HG03457 (cell line): Measurements from ENCODE around the gene PKD2L2.
"Not testable (repeated sequence)": the region's sequence is repeated elsewhere in the genome, so short reads cannot be mapped to it uniquely, and the experiment has no call there.

Source experiments
- ATAC-seq: cut with Tn5 transposase; IDR thresholded peaks from one replicate; pipeline ENCODE4 v1.9.1; 2021; ENCODE audit warnings: moderate number of reproducible peaks; ENCODE audit not compliant: unreplicated experiment

Gene PKD2L2

GRCh38 chr5:137887831-137888230 is 1.4 kb upstream of the PKD2L2 start:
- no peak for ATAC-seq

- no peak for ATAC-seq
Measured at GRCh38 chr5:137888466-137888862, 793 bp upstream of the PKD2L2 start.

- ATAC-seq: no peak
Measured at GRCh38 chr5:137890845-137891244, 1.6 kb downstream of the PKD2L2 start.

GRCh38 chr5:137891849-137892248 is 2.6 kb downstream of the PKD2L2 start:
- no peak for ATAC-seq

- ATAC-seq: no peak
Measured at GRCh38 chr5:137894586-137894985, 5.3 kb downstream of the PKD2L2 start.

- ATAC-seq: no peak
Measured at GRCh38 chr5:137896560-137896959, 7.3 kb downstream of the PKD2L2 start.

GRCh38 chr5:137899493-137899892 is 10.2 kb downstream of the PKD2L2 start:
- no peak for ATAC-seq

GRCh38 chr5:137901011-137901817 is 12.0 kb downstream of the PKD2L2 start:
- ATAC-seq: no peak

GRCh38 chr5:137902408-137903133 is 13.3 kb downstream of the PKD2L2 start:
- ATAC-seq: no peak

- no peak for ATAC-seq
Measured at GRCh38 chr5:137914758-137915157, 25.5 kb downstream of the PKD2L2 start.

GRCh38 chr5:137916923-137917322 is 27.7 kb downstream of the PKD2L2 start:
- ATAC-seq: no peak

- ATAC-seq: no peak
Measured at GRCh38 chr5:137921931-137922330, 32.7 kb downstream of the PKD2L2 start.

- ATAC-seq: no peak
Measured at GRCh38 chr5:137923856-137924255, 34.6 kb downstream of the PKD2L2 start.

GRCh38 chr5:137932800-137933199 is 43.5 kb downstream of the PKD2L2 start:
- no peak for ATAC-seq

GRCh38 chr5:137933491-137933911 is 44.2 kb downstream of the PKD2L2 start:
- ATAC-seq: no peak

GRCh38 chr5:137935190-137935589 is 45.9 kb downstream of the PKD2L2 start:
- ATAC-seq: no peak

- no peak for ATAC-seq
Measured at GRCh38 chr5:137935694-137936093, 46.4 kb downstream of the PKD2L2 start.

- ATAC-seq: no peak
Measured at GRCh38 chr5:137937994-137938750, 48.9 kb downstream of the PKD2L2 start.

GRCh38 chr5:137938751-137939143 is 49.5 kb downstream of the PKD2L2 start:
- ATAC-seq: no peak

GRCh38 chr5:137939331-137939730 is 50.1 kb downstream of the PKD2L2 start:
- no peak for ATAC-seq

GRCh38 chr5:137944280-137944679 is 55.0 kb downstream of the PKD2L2 start:
- ATAC-seq: not testable (repeated sequence)

- ATAC-seq: no peak
Measured at GRCh38 chr5:137945825-137946224, 56.6 kb downstream of the PKD2L2 start.
